NCI-H2107 treated with DMSO at 0.1 percent for 48 hours (cell line): ENCODE data around the gene EPYC.

Source experiments
- DNase-seq: peaks from one replicate; lab custom pipeline; 2025; ENCODE audit not compliant: unreplicated experiment; lab: John Stamatoyannopoulos, UW

The EPYC gene, protein sequence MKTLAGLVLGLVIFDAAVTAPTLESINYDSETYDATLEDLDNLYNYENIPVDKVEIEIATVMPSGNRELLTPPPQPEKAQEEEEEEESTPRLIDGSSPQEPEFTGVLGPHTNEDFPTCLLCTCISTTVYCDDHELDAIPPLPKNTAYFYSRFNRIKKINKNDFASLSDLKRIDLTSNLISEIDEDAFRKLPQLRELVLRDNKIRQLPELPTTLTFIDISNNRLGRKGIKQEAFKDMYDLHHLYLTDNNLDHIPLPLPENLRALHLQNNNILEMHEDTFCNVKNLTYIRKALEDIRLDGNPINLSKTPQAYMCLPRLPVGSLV

DNA sequence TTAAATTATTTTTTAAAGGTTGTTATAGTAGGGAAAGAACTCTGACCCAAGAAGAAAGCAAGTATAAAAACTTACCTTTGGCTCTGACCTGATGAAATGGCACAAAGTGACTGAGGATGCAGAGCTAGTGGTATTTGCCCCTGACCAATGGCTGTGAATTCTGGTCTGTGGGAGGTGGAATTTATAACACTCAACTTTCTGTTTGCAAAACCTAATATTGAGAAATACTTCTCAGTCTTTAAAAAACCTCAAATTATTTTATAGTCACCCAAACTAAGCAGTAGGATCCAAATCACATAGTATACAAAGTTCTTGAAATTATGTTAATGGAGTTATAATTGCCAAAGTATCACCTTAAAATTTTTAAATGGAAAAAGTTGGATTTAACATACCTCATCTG lies at the start of gene EPYC:
EPYC (minus strand) TSS at position 101 of the 400 bp plus-strand sequence. CDS start 2,407 bp downstream, outside the sequence.
- no peak for DNase-seq

DNA sequence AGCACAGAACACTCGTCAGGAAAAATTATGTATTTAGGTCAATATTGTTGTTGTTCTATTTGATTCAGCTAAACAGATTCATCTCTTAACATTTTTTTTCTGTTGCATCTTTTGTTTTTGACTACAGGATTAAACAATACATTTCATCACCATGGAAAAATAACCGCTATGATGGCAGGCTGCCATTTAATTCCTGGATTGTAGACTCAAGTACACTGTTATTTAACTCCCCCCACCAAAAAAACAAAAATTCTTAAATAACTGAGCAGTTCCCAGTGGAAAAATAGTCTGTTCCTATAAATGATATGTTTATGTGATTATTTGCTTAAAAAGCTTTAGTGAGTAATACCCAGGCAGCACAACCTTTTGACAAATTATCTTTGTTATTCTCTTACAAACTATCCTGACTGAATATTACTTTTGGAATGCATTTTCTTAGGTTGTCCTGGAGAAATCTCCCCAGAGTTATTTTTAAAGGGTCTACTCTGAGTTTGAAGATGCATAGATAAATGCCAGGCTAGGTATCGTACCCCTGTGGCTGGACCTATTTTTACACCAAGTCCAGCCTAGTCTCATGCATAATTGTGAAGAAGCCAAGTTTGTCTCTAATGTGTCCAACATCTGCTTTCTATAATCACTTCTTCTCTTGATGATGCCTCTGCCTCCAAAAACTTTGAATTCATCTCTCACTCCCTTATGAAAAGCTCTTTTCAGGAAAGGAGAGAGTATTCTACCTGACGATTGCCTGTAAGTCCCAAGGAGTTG lies 49.4 kb upstream of the EPYC start:
- no peak for DNase-seq

DNA sequence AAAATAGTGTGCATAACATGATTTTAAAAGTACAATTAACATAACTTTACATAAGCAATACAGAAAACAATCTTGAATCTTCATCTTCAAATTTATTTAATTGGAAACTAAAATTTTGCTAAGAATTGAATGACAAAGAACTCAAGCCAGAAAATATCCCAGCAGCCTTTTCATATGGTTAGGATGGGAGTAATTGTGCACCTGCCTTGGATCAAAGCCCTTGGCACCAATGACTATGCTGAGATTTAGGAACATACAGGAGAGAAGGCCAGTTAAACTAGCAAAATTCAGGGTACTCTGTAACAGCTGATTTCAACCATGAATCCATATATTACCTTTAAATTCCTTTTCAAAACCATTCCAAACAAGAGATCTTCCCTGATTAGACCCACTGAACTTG lies 47.3 kb upstream of the EPYC start:
- no peak for DNase-seq

DNA sequence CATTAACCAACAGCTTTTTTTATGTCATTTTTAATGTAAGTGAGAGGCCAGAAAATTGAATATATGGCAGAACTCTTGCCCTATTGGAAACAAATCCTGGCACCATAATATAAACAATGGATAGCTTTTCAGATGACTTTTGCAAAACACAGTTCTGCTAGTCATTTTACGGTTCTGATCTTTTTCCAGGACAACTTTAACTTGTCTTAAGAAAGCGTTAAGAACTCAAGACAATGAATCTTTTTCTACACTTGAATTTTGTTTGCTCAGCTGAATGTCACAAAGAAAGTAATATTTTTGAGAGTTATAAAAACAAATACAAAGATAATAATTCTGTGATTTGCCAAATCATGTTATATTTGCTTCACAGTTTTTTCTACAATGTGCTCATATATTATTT lies 39.8 kb upstream of the EPYC start:
- no peak for DNase-seq

DNA sequence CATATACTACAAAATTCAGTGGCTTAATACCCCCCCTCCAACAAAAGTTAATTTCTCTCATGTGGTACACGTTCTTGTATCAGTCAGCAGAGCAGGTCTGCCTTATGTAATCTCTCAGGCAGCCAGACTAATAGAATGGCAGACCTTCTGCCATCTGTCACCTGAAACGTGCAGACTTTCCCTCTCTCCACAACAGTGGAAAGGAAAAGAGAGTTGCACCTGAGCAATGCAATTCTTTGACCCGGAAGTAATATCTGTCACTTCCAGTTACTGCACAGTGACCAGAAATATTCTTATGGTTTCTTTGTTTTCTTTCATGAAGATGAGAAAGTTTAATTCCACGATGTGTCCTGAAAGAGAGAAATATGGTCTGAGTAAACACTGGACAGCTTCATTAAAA lies 38.6 kb upstream of the EPYC start:
- DNase-seq = no peak

DNA sequence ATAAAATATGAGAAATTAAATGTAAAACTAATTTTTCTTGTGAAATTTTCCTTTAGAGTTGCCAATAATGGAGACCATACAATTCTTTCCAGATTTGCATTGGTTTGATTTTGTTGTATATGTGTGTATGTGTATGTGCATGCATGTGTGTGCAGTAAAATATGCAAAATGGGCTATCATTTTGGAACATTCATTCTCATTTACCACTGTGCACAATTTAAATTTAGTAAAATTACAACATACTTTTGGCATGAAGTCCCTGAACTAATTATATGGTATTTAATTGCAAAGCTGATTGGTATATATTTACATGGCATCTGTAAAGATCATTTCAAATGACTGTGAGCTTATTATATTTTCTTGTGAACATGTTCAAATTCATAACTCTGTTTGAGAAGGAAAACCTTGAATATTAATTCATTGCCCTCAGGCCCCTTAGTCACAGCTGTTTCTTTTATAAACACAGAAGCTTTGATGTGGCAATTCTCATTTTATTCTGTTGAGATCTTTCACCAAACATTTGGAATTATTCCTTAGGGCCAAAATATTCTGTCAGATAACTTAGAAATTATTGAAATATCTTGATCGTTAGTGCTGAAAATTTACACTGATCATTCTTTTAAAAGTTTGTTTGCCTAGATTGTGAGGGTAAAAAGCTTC lies 35.5 kb upstream of the EPYC start:
- no peak for DNase-seq

DNA sequence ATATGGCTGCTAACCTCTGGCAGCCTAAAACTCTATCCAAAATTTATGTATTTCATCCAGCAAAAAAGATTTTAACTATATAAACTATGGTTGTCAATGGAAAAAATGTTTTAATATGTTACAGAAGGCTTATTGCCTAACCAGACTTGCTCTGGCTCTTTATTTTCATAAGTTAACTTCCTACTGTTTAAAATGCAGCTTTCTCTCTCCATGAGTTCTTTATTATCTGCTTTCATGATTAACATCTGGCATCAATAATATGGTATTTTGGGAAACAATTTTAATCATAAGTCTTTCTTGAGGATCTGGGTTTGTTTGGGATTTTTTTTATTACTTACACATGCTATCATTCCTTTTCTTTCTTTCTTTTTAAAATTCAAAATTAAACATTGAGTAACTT lies 32.5 kb upstream of the EPYC start:
- DNase-seq = no peak

DNA sequence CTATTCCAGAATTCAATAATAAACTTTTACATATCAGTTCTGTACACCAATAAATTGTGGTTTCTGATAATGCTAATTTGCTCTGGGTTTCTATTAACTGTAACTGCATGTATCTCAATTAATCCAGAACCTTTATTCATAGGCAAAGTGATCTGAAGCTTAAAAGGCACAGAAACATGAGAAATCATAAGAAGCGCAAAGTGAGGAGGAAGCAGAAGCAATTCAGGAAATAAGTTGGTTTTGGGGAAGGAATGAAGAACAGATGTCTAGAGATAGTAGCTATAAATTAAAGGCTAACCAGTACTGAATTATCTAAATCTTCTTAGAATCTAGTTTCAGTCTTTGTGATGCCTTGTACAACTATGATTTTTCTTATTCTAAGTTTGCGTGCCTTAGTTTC lies 28.5 kb upstream of the EPYC start:
- DNase-seq = no peak

DNA sequence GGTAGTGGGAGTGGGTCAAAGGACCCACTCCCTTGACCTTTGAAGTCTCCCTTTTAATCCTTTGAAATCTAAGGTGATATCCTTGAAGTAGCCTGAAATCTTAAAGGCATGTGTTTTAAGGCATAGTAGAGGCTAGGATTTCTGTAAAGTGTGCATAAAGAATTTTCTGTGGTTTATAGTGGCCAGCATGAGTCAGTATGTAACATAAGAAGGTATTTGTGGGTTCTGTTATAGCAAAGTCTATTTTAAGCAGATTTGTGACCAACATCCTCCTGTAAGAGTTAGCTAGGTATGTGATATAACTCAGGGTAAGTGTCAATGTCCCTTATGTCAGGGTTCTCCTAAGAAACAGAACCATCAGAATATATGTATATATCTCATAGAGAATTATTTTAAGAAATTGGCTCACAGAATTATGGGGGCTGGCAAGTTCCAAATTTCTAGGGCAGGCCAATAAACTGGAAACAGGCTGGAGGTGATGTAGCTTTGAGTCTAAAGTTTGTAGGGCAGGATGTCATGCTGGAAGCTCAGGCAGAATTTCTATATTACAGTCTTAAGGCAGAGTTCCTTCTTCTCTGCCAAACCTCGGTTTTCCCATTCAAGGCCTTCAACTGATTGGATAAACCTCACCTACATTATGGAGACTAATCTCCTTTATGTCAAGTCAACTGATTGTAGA lies 18.7 kb upstream of the EPYC start:
- DNase-seq = no peak

DNA sequence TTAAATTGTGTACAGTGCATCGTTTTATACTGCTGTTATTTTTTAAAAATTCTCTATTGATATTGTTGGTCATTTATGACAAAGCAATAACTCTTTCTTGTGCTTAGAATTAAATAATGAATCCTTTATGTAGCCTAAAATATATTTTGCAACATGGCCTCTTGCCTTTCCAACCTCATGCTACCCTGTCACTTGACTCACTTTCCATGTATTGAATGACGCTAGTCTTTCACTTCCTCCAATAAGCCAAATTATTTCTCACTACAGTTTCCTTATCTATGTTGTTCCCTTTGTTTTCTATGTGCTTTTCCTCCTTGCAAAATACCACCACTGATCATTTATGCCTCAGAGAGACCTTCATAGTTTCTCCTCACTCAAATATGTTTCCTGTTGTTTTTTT lies 16.3 kb upstream of the EPYC start:
- no peak for DNase-seq

DNA sequence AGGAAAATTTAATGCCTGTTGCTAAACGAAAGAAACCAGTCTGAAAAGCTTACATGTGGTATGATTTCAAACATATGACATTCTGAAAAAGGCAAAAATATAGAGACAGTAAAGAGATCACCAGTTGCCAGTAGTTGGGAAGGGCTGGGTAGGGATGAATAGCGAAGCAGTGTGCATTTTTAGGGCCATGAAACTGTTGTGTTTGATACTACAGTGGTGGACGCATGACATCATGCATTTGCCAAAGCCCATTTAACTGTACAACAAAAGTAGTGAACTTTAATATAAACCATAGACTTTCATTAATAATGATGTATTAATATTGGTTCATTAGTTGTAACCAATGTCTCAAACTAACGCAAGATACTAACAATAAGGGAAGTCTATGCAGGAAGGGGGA lies 14.7 kb upstream of the EPYC start:
- no peak for DNase-seq

DNA sequence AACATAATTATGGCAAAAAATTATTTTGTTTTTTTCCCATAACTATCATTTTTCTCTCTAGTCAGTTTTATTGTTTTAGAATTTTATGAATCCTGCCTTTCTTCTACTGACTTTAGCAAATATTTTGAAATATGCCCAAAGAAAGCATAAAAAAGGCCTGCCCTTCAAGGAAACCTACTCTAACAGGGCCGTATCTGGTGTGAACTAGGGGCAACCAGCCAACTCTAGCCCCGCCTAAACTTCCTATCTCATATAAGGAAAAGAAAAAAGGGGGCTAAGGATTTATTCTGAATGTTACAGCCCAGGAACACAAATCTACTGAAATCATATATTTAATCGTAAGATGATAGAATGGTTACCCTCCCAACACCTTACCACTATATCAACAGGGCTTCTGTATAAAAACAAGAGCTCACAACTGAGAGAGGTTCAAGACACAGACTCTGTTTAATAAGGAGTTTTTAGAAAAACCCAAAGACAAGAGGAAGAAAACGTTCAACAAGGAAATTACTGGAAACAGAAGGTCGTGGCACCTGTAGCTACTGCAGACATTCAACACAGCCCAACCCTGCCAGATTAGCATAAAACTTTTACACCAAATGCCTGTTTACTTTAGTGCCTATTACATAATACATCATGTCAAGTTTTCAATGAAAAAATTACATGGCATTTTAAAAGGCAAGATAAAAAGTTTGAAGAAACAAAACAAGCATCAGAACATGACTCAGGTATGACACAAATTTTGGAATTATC lies 12.9 kb upstream of the EPYC start:
- DNase-seq = no peak

DNA sequence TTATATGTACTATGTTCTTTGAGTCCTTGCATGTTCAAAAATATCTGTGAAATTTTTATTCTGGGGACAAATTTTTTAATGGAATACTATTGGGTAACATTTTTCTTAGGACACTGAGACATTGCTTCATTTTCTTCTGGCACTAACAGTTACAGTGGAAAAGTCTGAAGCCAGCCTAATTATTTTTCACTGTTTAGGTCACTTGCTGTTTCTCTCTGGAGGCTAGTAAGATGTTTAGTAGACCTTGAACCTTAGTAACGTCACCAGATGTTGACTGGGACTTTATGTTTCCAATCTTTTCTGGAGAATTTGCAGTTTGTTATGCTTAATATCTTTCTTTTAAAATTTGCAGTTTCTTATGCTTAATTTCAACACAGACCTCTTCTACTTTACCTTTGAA lies 12.3 kb upstream of the EPYC start:
- no peak for DNase-seq

DNA sequence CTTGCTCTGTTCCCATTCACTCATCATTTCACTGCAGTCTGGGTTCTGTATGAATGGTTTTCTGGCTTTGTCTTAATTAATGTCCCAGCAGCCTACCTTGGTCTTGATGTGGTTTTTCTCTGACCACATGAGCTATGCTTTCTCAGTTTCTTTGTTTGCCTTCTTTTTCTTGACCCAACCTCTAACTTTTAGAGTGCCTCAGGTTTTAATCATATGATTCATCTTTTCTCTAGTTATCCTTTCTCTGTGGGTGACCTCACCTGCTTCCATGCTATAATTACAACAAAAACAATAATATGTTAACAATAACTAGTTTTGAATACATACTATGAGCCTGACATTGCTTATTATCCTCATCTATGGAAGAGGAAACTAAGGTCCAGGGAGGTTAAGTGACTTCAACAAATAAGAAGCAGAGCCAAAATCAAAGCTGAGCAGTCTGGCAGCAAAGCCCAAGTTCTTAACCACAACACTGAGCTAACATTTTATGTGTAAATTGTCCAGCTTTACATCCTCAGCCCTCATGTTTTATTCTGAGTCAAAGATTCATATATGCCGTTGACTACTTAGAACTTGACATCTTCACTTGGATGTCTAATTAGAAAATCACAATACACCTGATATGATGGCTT lies 4.7 kb upstream of the EPYC start:
- DNase-seq = no peak

DNA sequence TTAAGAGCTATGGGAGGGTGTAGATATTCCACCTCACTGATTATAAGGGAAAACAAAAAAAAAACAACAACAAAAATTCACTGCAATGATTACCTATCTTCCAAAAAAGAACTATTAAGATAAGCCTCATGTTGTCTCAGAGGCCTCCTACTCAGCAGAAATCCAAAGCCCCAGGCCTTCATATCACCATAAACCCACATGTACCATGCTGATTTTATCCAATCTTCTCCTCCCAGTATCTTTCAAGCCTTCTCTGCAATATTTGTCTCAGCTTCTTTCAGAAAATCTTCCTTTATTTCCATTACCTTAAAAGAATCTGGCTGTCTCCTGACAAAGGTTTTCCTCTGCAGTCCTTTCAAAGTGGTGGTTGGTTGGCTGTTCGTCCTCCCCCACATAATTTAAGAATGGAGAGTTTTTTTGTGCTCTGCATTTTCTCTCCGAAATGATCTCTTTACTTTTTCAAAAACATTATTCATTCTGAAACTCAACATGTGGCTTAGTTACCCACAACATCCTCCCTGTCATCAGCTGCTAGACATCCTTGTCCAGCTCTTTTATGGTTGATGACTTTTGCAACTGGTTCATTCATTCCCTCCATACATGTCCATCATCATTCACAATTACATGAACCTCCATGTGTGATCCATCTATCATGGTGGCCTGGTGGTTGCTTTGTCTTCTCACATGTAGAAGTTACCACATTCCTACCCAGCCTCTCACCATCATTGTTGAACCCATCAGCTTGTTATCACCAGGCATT lies 2.9 kb upstream of the EPYC start:
- no peak for DNase-seq

DNA sequence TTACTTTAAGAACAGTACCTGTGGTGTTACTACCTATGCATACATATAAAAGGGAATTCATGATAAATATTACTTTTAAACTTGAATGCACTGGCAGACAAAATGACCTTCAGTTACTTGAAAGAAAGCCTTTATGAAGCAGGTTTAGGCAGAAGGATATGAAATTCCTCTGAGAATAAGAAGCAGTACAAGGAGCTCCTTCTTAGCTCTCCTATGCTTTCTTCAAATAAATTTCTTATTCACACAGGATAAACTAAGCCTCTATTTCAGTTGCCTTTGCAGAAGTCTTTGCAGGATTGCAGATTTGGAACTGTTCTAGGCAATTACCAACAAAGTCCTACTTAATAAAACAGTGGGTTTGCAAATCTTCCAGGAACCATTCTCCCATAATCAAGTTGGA lies 1.0 kb downstream of the EPYC start:
- DNase-seq = no peak

DNA sequence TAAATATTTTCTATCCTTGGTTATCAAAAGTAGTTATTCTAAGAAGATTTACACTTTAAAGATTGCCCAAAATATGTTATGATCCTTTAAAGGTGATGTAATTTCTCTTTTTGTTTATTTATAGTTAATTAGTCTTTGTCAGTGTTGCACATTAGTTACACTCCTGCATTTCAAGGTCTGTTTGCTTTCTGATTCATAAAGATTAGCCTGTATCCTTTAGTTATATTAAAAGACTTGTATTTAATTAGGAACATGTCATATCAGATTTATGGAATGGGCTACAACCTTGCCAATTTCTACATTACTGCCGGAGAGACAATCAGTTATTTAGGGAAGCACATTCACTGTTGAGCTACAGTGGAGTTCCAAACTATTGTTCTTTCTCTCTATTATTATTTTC lies 3.5 kb downstream of the EPYC start:
- no peak for DNase-seq

DNA sequence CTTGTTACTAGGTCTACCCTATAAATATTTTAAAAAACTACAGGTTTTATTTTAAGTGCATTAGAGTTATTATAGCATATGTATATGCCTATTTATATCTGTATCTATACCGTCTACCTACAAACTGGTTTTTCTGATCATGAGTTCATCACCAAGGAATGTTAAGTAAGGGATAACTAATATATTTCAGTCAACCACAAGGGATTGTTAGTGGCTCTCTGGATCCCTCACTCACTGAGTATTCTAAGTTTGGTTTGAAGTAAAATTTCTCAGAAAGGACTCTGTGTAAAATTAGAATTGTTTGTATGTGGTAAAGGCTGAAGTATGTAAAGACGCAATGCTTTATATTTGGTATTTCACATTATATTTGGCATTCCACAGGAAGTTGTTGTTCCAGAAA lies 4.8 kb downstream of the EPYC start:
- DNase-seq = no peak

DNA sequence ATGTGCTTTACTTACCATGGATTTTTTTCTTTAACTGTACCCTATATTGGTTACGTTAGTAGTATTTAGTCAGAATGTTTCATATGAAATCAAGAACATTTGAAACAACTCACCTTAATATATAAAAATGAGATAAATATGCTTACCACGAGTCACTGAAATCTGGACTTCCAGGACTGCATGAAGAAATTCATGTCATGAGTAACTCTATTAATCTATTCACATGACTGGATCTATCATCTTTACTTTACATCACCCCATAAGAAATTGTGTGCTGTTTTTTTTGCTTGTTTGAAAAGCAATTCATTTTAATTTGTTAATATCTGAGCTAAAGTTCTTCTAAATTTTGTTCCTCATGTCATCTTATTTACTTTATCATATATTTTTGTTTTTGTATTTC lies 5.2 kb downstream of the EPYC start:
- no peak for DNase-seq

DNA sequence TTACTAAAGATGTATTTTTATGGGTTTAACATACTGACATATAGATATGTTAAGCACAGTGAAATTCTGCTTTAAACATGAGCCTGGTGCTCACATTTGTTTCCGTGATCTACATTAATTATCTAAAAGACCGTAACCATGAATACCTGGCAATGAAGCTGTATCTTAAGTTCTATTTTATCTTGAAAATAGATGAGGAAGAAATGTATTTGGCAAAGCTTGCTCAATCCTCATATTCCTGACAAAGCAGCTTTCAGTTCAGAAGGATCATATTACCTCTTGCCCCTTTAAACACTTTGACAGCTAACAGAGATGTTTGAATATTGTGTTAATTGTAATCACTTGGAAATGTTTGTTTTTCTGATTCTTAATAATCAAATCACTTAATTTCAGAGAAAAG lies 9.8 kb downstream of the EPYC start:
- no peak for DNase-seq
